IPS-NIHi7 (cell line): ENCODE measurements around the gene ATE1.
"Not testable (repeated sequence)": the region's sequence is repeated elsewhere in the genome, so short reads cannot be mapped to it uniquely, and the experiment has no call there.

Source experiments
- DNase-seq: peaks from one replicate; pipeline ENCODE4 v3.0.0; 2012; ENCODE audit warnings: mixed read lengths; ENCODE audit errors: extremely low spot score

The ATE1 gene

GRCh38 chr10:121832647-121833046, 95.2 kb downstream of the ATE1 start:
- DNase-seq = no peak

- DNase-seq = no peak
These were observed 96.1 kb downstream of the ATE1 start for GRCh38 chr10:121831777-121832176.

- no peak for DNase-seq
These were observed 96.6 kb downstream of the ATE1 start for GRCh38 chr10:121831237-121831636.

GRCh38 chr10:121830101-121830500, 97.7 kb downstream of the ATE1 start:
- DNase-seq = no peak

- no peak for DNase-seq
These were observed 99.8 kb downstream of the ATE1 start for GRCh38 chr10:121828045-121828444.

- DNase-seq = not testable (repeated sequence)
These were observed 101.1 kb downstream of the ATE1 start for GRCh38 chr10:121826773-121827172.

GRCh38 chr10:121823993-121824463, 103.8 kb downstream of the ATE1 start:
- DNase-seq = peak; percentile 56

GRCh38 chr10:121822724-121823123, 105.1 kb downstream of the ATE1 start:
- DNase-seq = no peak

- no peak for DNase-seq
These were observed 105.7 kb downstream of the ATE1 start for GRCh38 chr10:121822180-121822579.

- no peak for DNase-seq
These were observed 108.8 kb downstream of the ATE1 start for GRCh38 chr10:121819049-121819448.

GRCh38 chr10:121818599-121818998, 109.2 kb downstream of the ATE1 start:
- DNase-seq = no peak

GRCh38 chr10:121816197-121816596, 111.6 kb downstream of the ATE1 start:
- no peak for DNase-seq

- DNase-seq = no peak
These were observed 114.0 kb downstream of the ATE1 start for GRCh38 chr10:121813857-121814256.

- DNase-seq = no peak
These were observed 114.5 kb downstream of the ATE1 start for GRCh38 chr10:121813211-121813815.

GRCh38 chr10:121812031-121812430, 115.8 kb downstream of the ATE1 start:
- DNase-seq = no peak

- no peak for DNase-seq
These were observed 116.4 kb downstream of the ATE1 start for GRCh38 chr10:121811386-121811785.

GRCh38 chr10:121808835-121809234, 119.0 kb downstream of the ATE1 start:
- DNase-seq = no peak

- no peak for DNase-seq
These were observed 123.4 kb downstream of the ATE1 start for GRCh38 chr10:121804460-121804859.

- no peak for DNase-seq
These were observed 124.2 kb downstream of the ATE1 start for GRCh38 chr10:121803611-121804010.

GRCh38 chr10:121800831-121801230, 127.0 kb downstream of the ATE1 start:
- DNase-seq = no peak

- DNase-seq = no peak
These were observed 127.7 kb downstream of the ATE1 start for GRCh38 chr10:121800146-121800545.

GRCh38 chr10:121797490-121797889, 130.3 kb downstream of the ATE1 start:
- no peak for DNase-seq

- DNase-seq = no peak
These were observed 131.5 kb downstream of the ATE1 start for GRCh38 chr10:121796342-121796741.

GRCh38 chr10:121792198-121792597, 135.6 kb downstream of the ATE1 start:
- no peak for DNase-seq
